22Rv1 (cell line): ENCODE data around the gene CHSY1.

Experiments
- CTCF ChIP-seq: fragments of 450-650 bp; IDR thresholded peaks from 2 replicates; pipeline ENCODE4 v1.5.1; 2017; ENCODE audit warnings: mild to moderate bottlenecking
- ZFX ChIP-seq: fragments of 450-650 bp; IDR thresholded peaks from 2 replicates; pipeline ENCODE4 v1.6.1; 2017; ENCODE audit warnings: antibody characterized with exemption, borderline replicate concordance

- TF ChIP-seq CTCF (no peak), ZFX (no peak)
These were observed 94.1 kb downstream of the CHSY1 start for GRCh38 chr15:101157721-101158120.
